ENCODE data around the gene ZNF660. TPM values are rescaled to one million over a fixed set of nuclear protein-coding genes. Genes with fewer than 3 reads are reported as not detected.
"Not testable (repeated sequence)": the region's sequence is repeated elsewhere in the genome, so short reads cannot be mapped to it uniquely, and the experiment has no call there.

Gene ZNF660
- total RNA-seq, 4 donors from 2014 or later, result 0.82 to 5.0 (median 3.5) TPM

- Histone ChIP-seq H3K4me1 (no peaks in the 10 kb centered on the region), H3K9me3 (peaks cover 0 to 10% (median 0%) of the 10 kb centered on the region in 3 donors), H3K4me3 (no peak overlapping the region), H3K27ac (no peak overlapping the region), H3K36me3 (peaks cover 0 to 14% of the 10 kb centered on the region in 2 donors), H3K27me3 (peaks cover 2% of the 10 kb centered on the region)
- TF ChIP-seq EP300 (IDR thresholded peaks at IDR 0.05) (no peak), CTCF (IDR thresholded peaks at IDR 0.05) (no peak), POLR2AphosphoS5 (IDR thresholded peaks at IDR 0.05) (no peak), POLR2A (IDR thresholded peaks at IDR 0.05) (no peak)
- ATAC-seq, result no peak
These were observed 8.2 kb upstream of the ZNF660 start for GRCh38 chr3:44576613-44577012.

- H3K36me3 ChIP-seq, H3K4me3 ChIP-seq, H3K9me3 ChIP-seq, ATAC-seq, H3K4me1 ChIP-seq, H3K27me3 ChIP-seq, H3K27ac ChIP-seq: not testable (repeated sequence)
- WGBS, 2 donors (ENCODE audit: low coverage in 1 of 2), result 100% methylated on average over 2 of the region's 11 CpGs
These were observed 7.3 kb upstream of the ZNF660 start for GRCh38 chr3:44577354-44577952.

- not testable (repeated sequence) for H3K4me3 ChIP-seq, H3K9me3 ChIP-seq, ATAC-seq, H3K4me1 ChIP-seq, H3K36me3 ChIP-seq, H3K27me3 ChIP-seq, H3K27ac ChIP-seq
- 96 to 100% methylated on average over 1 to 18 of the region's 22 CpGs for WGBS, 2 donors (ENCODE audit: low coverage in 1 of 2)
These were observed 6.4 kb upstream of the ZNF660 start for GRCh38 chr3:44578316-44578715.

GRCh38 chr3:44578924-44579515 is 5.7 kb upstream of the ZNF660 start:
- WGBS, 2 donors (ENCODE audit: low coverage in 1 of 2), result no CpG with 5 or more reads among the region's 37 CpGs
- not testable (repeated sequence) for H3K4me1 ChIP-seq, H3K27me3 ChIP-seq, ATAC-seq, H3K4me3 ChIP-seq, H3K9me3 ChIP-seq, H3K27ac ChIP-seq, H3K36me3 ChIP-seq

- not testable (repeated sequence) for H3K9me3 ChIP-seq, H3K27ac ChIP-seq
These were observed 5.0 kb upstream of the ZNF660 start for GRCh38 chr3:44579749-44580148.

GRCh38 chr3:44580971-44581370 is 3.8 kb upstream of the ZNF660 start:
- not testable (repeated sequence) for ATAC-seq, H3K36me3 ChIP-seq, H3K4me3 ChIP-seq, H3K9me3 ChIP-seq, H3K27ac ChIP-seq, H3K27me3 ChIP-seq
- no CpG with 5 or more reads among the region's 62 CpGs for WGBS, 2 donors (ENCODE audit: low coverage in 1 of 2)
- peaks cover 0 to 18% (median 0%) of the 10 kb centered on the region in 3 donors for H3K4me1 ChIP-seq

More at GRCh38 chr3:44579749-44580148, 5.0 kb upstream of the ZNF660 start:
- H3K36me3 ChIP-seq, H3K27me3 ChIP-seq, H3K4me1 ChIP-seq, H3K4me3 ChIP-seq, ATAC-seq: not testable (repeated sequence)
- 100% methylated on average over 4 of the region's 15 CpGs; no CpG with 5 or more reads in 1 of the 2 donors for WGBS, 2 donors (ENCODE audit: low coverage in 1 of 2)

- Histone ChIP-seq H3K9me3 (peaks cover 0 to 63% (median 4%) of the 10 kb centered on the region in 3 donors), H3K27ac (no peak overlapping the region), H3K4me3 (no peak overlapping the region), H3K27me3 (no peaks in the 10 kb centered on the region), H3K36me3 (peaks cover 6 to 91% of the 10 kb centered on the region in 2 donors), H3K4me1 (no peaks in the 10 kb centered on the region)
- TF ChIP-seq EP300 (IDR thresholded peaks at IDR 0.05) (no peak), POLR2AphosphoS5 (IDR thresholded peaks at IDR 0.05) (no peak), POLR2A (IDR thresholded peaks at IDR 0.05) (no peak), CTCF (IDR thresholded peaks at IDR 0.05) (no peak)
- 75 to 76% methylated on average over 1 of the region's 1 CpG for WGBS, 2 donors (ENCODE audit: low coverage in 1 of 2)
- no peak for ATAC-seq
These were observed 11.9 kb downstream of the ZNF660 start for GRCh38 chr3:44596621-44597020.

Measured in gastroesophageal sphincter (tissue), 4 donors.